Fibroblast of skin of right biceps (primary cell): ENCODE data around the gene ARHGAP20.

Source experiments
- DNase-seq: peaks from one replicate; pipeline ENCODE4 v3.0.0-alpha.2; 2013

Gene ARHGAP20, protein sequence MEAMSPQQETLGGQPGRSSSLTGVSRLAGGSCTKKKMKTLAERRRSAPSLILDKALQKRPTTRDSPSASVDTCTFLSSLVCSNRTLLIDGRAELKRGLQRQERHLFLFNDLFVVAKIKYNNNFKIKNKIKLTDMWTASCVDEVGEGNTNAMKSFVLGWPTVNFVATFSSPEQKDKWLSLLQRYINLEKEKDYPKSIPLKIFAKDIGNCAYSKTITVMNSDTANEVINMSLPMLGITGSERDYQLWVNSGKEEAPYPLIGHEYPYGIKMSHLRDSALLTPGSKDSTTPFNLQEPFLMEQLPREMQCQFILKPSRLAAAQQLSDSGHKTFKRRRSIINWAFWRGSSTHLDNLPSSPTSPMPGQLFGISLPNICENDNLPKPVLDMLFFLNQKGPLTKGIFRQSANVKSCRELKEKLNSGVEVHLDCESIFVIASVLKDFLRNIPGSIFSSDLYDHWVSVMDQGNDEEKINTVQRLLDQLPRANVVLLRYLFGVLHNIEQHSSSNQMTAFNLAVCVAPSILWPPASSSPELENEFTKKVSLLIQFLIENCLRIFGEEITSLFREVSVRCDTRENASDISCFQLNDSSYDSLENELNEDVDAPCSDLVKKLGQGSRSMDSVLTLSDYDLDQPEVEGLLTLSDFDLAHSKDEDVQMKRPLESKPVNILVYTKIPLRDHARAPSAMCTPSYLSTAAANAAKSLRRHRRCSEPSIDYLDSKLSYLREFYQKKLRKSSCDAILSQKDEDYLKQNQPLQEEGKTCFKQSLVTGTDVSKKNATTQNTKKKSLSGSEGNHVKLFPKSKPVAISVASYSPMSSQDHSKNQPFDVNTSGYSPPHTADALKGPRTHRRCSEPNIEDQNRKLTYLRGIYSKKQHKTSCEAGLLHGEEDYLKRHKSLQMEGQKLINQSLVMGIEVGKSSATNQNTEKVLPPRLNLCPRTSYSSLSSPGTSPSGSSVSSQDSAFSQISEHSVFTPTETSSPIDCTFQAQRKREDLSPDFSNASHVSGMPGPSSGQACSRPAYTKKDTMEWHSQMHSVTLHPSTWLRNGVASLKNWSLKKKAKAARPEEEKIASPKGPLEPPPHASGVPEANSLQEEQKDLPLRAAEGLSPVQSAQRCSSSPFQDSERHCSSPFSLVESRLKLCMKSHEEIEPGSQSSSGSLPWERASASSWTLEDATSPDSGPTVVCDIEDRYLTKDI

DNA sequence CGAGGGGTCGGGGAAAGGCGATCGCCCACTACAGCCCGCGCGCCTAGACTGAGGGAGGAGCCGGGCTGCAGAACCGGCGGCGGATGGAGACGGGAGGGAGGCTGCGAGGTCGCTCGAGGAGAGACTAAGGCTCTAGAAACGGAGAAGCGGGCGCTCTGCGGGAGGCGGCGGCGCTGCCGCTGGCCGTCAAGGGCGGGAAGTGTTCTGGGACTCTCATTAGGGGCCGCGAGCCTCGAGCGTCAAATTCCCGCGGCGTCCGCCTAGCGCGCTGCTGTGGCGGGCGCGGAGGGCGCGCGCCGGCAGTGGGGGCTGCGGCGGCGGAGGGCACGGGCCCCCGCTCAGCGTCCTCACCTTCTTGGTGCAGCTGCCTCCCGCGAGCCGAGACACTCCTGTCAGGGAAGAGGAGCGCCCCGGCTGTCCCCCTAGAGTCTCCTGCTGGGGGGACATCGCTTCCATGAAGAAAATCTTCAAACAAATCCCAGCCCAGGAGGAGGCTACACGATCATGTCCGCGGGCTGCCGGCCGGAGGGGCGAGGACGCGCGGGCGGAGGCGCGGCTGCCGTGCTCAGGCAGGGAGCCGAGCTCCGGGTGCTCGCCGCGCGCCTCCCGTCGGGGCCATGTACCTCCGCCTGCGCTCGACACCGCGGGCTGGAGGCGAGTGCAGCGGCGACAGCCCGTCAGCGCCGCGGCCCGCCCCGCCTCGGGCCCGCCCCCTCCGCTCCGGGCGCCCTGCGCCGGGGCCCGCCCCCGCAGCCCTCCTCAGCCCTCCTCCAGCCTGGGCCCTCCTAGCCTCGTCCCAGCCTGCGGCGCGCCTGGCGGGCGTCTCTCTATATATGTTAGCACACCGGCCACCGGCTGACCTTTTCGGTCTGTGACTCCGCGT, at the start of gene ARHGAP20:
TSS of gene ARHGAP20 (minus strand) at position 662 of the 883 bp plus-strand sequence. CDS start at position 456, 206 bp downstream.
- DNase-seq, result peak; percentile 77

DNA sequence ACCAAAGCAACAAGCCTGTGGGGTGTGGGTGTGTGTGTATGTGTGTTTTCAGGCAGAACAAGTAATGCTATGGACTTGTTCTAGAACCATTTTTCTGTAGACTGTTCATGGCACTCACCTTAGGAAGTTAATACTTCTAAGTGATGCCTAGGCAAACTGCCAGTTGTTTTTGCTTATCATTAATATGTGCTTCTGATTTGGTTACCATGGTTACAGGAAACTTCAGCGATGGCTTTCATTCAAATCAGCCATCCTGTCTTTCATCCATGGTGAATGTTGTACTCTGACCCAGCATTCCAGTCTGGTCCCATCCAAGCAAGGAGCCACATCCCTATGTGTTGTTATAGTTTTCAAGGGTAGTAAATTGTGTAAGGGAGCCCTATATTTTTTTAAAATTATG, 49.8 kb upstream of the ARHGAP20 start:
- no peak for DNase-seq

DNA sequence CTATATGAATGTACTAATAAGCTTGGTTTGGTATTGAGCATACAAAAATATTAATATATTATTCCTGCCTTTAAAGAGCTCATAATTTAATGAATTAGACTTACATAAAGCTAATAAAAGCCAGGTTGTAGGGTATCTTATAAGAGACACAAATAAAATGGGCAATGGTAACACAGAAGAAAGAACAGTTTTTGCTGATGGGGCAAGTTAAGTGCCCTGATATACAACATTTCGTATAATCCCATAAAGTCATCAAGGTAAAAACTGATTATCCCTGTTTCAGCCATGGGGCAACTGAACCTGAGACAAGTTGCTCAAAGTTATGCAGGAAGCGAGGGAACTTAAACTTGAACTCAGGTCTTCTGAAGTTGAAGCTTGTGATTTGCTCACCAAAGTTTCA, 48.9 kb upstream of the ARHGAP20 start:
- no peak for DNase-seq

DNA sequence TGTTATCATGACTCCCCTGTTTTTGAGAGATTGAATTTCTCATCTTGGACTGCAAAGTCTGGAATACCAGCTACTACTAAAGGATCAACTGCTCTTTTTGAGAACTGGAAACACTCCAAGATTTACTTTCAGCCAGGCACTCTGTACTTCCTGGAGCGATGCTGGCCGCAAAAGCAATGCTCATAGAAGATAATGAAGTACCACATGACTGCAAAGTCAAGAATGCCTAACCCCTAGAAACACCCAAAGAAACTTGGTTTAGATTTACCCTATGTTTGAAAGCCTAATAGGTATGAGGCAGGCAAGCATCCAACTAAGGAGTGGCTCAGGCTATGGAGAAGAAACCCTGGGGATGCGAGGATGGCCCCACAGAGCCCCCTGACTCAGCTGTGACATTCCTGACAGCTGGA, 47.7 kb upstream of the ARHGAP20 start:
- peak; percentile 49 for DNase-seq

DNA sequence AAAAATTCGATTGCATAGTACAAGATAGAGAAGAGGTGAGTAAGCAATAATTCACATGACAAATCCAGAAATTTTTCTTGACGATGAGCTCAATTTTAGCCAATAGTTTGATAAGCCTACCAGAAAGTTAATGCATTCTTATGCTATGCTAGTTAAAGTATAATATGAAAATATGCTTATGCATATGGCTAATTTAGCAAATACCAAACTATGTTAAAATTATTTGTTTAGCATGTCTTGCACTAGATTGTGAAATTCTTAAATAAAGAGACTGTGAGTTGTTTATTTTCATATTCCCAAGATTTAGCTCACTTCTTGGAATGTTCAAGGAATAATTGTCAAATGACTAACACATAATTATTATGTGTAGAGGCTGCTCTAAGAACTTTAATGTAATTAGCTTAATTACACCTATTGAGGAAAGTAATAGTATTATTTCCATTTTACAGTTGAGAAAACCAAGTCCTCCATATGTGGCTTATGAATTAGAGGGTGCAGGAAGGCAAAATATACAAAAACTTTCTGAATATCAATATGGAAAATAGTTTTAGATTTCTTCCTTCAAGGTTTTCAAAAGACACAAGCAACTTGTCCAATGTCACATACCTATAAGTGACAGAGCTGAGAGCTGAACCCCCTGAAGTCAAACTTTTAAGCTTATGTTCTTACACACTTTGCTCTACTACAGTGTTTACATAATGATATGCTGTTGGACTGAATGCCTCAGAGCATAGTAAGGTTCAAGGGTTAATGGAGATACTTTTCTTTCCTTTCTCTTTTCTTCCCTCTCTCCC, 45.9 kb upstream of the ARHGAP20 start:
- no peak for DNase-seq

DNA sequence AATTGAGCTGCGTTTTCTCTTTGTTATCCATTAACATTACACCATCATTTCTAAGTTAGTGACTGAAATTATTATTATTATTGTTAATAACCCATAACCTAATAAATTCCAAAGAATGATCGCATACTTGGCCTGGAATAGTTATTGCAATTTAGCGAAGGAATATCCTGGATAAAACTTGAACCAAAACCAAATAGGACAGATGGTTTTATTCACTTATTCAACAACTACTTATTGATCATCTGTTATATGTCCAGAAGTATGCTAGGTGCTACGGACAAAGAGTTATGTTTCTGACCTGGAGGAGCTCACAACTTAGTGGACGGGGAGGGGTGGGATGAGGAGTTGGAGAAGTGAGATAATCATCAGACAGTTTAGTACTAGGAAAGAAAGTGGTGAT, 44.8 kb upstream of the ARHGAP20 start:
- DNase-seq, result no peak

DNA sequence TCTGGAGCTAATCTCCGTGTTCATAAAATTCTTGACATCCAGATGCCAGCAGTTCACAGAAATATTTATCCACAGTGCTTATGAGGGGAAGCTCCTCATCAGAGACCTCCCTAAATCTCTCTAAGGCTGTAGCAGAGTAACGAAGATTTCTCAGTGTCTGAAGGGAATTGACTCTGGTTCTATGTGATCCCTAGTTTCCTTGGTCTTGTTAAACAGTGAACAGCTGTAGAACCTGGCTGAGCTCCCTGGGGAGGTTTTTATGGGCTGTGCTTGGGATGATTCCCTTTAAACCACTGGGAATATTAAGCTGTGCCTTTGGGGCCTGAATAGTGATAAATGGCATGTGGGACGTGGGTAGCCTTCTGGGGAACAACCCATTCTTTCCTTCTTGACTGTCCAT, 43.7 kb upstream of the ARHGAP20 start:
- no peak for DNase-seq

DNA sequence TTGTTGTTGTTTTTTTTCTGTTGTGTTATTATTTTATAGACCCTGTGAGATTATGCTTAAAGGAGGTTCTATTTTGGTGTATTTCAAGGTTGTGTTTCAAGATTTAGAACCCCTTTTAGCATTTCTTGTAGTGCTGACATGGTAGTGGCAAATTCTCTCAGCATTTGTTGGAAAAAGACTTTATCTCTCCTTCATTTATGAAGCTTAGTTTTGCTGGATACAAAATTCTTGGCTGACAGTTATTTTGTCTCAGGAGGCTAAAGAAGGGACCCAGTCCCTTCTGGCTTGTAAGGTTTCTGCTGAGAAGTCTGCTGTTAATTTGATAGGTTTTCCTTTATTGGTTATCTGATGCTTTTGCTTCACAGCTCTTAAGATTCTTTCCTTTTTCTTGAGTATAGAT, 40.7 kb upstream of the ARHGAP20 start:
- DNase-seq, result no peak

DNA sequence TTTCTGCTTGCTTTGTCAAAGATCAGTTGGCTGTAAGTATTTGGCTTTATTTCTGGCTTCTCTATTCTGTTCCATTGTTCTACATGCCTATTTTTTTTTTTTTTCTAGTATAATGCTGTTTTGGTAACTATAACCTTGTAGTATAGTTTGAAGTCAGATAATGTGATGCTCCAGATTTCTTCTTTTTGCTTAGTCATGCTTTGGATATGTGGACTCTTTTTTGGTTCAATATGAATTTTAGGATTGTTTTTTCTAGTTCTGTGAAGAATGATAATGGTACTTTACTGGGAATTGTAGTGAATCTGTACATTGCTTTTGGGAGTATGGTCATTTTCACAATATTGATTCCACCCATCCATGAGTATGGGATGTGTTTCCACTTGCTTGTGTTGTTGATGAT, 37.9 kb upstream of the ARHGAP20 start:
- DNase-seq, result no peak

DNA sequence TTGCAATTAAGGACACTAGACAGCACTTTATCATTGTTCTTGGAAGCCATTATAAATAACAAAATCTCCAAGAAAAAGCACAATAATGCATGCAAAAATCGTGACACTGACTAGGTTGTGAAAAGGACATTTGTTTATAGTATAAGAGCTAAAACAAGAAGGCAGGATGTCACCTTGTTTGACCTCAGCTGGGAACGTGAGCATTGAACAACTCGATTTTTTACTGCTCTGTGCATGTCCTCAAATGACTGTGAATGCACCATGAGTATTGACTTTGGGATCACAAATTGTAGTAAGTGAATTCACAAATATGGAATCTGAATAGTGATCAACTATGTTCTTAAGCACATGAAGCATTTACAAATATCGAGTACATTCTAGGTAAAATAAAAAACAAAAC, 35.3 kb upstream of the ARHGAP20 start:
- no peak for DNase-seq

DNA sequence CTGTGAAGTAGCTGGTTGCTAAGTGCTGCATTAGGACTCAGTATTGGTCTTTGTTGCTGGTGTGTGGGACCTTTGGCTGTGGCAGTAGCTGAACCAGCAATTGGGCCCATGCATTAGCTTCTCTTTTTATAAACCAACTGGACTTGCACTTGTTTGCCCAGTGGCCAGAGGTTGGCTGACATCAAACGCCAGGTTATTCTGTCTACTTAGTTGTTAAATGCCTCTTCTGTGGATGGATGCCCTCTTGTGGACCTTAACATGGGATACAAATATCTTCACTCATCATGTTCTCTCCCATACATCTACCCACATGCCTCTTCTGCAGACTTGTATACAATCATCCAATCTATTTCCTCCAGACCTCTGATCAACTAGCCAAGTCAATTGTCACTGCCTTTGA, 26.4 kb upstream of the ARHGAP20 start:
- no peak for DNase-seq

DNA sequence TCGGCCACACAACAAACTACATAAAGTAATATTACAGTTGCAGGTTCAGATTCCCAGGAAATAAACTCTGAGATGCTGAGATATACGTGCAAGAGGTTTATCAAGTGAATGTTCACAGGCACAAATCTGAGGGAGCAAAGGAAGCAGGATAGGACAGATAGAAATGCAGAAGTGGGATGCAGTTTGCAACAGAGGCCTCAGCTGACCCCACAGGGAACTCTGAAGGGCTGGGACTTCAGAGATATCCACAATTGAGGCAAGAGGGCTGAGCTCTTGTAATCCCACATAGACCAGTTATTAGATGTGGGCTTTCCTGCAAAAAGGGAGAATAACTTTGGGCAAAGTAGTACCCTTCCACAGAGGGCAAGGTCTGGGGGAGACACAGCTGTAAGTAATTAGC, 25.4 kb upstream of the ARHGAP20 start:
- no peak for DNase-seq

DNA sequence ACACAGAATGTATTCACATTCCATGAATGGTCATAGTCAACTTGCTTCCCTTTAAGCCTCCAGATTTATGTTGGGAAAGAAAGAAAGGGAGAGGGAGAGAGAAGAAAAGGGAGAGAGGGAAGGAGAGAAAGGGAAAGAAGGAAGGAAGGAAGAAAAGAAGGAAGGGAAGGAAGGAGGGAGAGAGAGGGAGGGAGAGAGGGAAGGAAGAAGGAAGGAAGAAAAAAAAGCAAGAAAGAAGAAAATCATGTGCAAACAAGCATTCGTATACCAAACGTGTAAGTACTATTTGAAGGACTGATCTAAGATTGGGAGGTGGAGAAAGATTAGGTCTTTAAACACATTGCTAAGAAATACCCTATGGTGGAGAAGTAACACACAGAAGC, 23.9 kb upstream of the ARHGAP20 start:
- no peak for DNase-seq

DNA sequence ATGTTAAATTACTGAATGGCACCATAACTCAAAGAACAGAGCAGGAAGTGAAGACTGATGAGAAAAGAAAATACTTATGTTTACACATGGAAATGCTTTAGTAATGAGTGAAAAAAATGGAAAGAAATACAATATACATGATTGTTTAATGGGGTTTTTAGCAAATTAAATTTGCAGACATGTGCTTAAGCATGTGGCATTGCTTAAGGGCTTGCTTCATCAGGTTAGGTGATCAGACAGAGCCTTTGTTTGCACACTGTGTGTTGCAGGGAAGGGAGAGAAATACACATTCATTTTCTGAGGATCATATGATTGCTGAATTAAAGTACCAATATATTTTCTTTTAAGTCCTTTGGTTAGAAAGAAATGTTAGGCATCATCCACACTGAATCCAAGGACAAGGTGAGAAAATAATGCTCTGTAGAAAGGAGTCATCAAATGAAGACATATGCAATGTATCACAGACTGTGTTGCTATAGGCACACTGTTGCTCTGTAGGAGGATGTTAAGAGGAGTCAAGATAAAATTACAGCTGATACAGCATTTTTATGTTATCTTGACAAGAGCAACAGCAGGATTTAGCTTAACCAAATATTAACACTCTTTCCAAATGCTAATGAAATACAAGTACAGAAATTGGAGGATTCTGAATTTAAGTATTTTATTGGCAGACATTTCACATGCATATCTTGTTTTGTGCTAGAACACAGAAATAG, 23.4 kb upstream of the ARHGAP20 start:
- DNase-seq, result no peak

DNA sequence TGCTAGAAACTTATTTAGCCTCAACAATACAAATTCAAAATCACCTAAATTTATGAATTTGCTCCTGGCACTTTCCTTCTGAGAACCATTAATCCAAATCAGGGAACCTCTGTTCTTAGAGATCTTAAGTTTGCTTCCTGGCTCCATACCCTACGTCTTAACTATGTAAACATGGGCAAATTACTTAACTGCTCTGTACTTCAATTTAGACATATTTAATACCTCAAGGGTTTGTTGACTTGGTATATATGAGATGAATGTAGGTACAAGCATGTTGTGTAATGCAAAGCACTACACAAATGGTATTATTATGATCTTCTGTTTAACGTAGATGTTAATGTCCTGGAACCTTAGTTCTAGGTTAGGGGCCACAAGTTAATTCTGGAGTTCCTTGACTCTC, 22.6 kb upstream of the ARHGAP20 start:
- no peak for DNase-seq

DNA sequence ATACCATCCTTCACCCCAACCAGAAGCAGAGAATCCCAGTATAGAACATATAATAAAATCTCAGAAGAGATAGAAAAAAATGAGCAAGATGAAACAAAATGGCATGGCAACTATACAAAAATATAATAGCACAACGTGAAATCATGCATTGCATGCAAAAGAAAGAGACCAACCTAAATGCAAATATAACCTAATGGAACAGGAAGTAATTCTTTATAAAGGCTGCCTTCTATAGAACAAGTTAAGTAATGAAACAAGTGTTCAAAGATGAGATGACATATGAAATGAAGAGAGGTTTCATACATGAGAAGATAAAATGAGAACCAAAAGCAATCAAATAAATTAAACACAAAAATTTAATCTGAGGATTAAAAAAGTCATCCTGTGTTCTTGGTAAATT, 18.5 kb upstream of the ARHGAP20 start:
- DNase-seq, result no peak

DNA sequence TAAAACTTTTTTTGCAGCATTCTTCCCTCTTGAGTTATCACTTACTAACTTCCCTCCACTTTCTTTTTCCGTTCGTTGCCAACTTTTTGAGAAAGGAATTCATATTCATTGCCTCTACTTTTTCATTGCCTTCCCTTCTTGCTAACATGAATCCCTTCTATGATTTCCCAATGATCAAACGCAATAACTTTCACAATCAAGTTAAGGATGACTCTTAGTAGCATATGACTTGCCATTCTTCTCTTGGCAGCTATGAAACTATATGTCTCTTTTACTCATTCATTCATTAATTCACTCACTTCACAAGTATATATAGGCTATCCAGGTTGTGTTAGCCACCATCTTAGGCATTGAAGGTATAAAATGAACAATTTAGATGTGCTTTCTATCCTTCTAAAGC, 16.6 kb upstream of the ARHGAP20 start:
- peak; percentile 23 for DNase-seq

DNA sequence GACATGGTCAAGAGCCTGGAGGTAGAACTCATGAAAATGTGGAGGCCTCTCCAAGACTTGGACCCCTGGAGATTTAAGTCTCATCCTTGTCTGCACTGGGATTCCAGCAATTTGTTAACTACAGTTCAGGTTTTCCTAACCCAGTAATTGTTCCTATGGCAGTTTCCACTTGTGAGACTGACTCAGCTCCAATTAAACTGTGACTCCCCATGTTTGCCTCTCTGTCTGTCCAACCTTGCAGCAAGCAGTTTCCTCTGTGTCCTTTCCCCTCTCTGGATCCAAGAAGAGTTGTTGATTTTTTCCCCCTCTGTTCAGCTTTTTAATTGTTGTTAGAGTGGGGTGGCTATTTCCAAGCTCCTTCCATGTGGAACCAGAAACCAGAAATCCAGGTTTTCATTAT, 16.2 kb upstream of the ARHGAP20 start:
- no peak for DNase-seq

DNA sequence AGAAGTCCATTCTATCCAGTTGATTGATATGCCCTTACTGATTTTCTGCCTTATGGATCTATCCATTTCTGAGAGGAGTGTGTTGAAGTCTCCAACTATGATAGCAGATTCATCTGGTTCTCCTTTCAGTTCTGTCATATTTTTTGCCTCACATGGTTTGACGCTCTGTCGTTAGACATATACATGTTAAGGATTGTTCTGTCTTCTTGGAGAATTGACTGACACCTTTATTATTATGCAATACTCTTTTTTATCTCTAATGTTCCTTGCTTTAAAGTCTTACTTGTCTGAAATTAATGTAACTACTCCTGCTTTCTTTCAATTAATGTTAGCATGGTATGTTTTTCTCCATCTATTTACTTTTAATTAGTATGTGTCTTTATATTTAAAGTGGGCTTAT, 12.1 kb upstream of the ARHGAP20 start:
- DNase-seq, result no peak

DNA sequence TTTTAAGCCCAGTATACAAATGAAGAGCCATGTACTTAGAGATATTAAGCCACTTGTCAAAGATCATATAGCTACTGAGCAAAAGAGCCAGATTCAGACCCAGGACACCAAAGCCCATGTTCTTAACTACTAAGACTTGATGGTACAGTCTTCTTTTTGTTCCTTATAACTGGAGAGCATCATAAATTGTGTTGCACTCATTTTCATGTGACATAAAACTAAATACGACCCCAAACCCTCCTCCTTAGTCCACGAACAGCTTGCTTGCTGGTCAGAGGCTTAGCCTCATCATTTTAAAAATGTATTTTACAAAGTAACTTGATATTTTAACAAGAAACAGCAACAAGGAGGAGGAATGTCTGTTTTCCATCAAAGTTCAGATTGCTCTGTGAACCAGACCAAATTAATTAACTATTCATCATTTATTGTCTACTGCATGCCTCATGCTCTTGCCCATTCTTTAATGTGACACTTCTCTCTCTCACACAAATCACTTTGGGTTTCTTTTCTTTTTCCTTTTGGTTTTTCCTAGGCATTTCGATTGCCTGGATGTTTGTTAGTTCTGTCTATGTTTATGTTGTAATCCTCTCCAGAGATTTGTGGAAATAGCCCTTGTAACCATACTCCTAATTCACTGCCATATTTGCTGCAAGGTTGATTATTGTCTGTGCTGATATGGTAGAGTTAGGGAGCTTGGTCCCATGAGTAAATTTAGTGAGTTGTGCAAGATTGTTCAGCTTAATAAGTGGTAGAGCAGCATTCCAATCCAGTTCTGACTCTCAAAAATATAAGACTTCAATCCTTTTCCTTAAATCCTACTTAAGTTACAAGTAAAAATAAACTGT, 8.4 kb upstream of the ARHGAP20 start:
- peak; percentile 22 for DNase-seq
